GM18858 (cell line): ENCODE results near the gene MCTP1.
A peak's percentile ranks its signal among the peaks of the same experiment; 100 is the strongest.
"Not testable (repeated sequence)": the region's sequence is repeated elsewhere in the genome, so short reads cannot be mapped to it uniquely, and the experiment has no call there.

Experiments
- ATAC-seq: cut with Tn5 transposase; IDR thresholded peaks from one replicate; pipeline ENCODE4 v1.9.1; 2021; ENCODE audit not compliant: unreplicated experiment

MCTP1 gene

DNA sequence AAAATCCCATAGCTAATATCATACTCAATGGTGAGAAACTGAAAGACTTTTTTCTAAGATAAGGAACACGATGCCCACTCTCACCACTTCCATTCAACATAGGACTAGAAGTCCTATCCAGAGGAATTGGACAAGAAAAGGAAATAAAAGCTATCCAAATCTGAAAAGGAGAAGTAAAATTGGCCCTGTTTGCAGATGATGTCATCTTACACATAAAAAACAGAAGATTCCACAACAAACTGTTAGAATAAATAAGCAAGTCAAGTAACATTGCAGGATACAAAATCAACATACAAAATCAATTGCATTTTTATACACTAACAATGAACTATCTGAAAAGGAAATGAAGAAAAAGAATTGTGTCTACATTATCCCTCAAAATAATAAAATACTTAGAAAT lies 308.0 kb downstream of the MCTP1 start:
- ATAC-seq, result no peak

DNA sequence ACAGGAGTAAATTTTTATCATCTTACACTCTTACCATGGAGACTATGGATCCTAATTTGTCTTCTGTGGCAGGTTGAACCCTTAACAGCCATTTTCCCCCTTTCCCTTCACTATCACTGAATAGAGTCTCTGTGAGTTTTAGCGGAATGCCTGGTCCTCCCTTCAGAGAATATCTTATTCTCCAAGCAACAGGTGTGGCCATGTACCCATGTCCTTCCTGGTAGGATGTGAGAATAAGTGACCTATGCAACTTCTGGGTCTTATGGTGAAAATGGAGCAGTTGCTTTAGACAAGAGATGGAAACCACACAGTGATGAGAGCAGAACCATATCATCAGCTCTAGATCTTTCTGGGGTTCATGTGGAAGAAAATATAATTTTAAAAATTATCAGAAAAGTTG lies 312.6 kb downstream of the MCTP1 start:
- ATAC-seq, result no peak

DNA sequence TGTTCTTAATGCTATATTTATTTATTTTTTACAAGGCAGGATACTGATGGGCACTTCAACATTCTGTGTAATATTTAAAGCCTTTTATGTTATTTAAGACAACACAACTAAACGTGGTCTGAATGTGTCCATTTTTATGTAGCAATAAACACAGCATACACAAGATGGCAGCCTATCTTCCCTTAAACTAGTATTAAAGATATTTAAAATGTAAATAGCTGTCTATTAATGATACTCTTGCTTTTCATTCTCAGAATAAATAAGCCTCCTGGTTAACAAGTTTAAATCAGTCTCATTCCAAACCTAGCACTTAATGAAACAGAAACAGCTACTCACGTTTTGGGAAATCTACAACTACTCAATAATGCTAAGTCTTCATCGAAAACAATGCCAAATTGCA lies 315.7 kb downstream of the MCTP1 start:
- ATAC-seq, result no peak

DNA sequence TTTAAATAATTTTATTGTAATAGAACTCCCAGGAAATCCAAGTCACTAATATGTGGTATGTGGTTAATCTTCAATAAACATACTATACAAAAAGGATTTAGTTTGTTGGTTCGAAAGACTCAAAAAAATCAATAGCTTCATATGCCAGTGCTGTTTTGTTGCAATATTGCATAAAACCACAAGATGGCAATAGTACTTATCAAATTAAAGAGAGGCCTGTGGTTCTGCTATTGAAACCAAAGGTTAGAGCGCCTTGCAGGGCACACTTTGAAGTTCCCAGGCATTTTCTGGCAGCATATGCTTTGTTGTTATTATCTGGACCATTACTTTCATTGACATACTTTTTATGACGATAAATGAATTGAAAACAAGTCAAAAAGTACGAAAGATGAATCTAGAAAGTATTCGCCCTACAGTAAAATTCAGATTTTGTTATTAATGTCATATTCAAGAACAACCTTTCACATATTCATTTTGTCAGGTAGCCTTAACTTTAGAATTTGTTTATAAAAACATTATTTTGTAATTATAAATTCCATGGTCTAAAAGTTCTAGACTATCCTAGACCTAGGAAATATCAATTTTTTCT lies 316.3 kb downstream of the MCTP1 start:
- peak; percentile 88 for ATAC-seq

DNA sequence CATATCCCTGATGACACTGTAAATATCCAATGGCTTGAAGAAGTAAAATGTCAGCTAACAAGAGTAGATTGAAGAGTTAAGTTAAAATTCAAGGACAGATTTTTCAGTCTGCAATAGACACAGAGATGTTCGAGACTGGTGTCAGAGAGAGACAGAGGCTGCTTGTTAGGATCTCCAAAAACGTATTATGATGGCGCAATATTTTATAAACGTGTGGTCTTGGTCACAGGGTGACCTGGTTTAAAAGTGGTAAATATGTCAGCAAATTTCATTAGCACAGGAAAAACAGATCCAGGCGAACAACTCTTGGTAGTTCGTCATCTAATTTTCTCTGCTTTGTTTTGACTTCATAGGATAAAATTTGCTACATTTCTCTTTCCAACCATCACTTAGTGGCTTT lies 317.4 kb downstream of the MCTP1 start:
- ATAC-seq, result no peak

DNA sequence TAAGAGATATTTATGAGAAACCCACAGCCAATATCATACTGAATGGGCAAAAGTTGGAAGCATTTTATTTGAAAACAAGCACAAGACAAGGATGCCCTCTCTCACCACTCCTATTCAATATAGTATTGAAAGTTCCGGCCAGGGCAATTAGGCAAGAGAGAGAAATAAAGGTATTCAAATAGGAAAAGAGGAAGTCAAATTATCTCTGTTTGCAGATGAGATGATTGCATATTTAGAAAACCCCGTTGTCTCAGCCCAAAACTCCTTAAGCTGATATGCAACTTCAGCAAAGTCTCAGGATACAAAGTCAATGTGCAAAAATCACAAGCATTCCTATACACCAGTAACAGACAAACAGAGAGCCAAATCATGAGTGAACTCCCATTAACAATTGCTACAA lies 325.6 kb downstream of the MCTP1 start:
- ATAC-seq, result not testable (repeated sequence)

DNA sequence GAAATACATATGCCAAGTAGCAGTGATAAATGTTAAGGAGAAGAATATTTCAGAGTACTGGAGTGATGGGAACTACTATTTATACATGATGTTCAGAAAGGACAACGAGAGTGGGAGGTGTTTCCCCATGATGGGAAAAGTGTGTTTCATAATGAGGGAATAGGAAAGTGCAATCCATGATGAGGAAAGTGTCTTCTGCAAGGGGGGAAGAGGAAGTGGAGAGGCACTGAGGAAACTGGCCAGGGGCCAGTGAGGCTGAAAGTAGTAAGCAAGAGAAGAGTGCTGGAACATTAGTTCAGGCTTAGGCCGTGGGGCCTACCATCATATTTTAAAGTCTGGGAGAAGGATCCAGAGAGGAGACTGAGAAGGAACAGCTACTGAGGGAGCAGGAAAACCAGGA lies 339.2 kb downstream of the MCTP1 start:
- ATAC-seq, result no peak

DNA sequence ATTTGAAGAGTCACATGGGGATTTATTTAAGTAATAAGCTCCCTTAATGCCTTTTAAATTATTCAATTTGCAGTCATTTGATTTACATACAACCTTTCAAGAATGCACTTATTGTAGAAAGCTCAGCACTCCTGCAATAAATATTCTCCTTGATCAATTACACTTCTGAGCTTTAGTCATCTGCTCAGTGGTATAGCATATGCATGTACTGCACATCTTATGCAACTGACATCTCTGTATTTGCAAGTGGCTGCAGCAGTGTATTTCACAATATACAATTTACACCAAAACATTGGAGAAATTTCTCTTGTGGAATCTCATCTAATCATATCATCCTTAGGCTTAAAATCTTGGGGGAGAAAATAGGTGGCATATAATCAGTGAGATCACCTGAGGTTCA lies 340.7 kb downstream of the MCTP1 start:
- ATAC-seq, result no peak

DNA sequence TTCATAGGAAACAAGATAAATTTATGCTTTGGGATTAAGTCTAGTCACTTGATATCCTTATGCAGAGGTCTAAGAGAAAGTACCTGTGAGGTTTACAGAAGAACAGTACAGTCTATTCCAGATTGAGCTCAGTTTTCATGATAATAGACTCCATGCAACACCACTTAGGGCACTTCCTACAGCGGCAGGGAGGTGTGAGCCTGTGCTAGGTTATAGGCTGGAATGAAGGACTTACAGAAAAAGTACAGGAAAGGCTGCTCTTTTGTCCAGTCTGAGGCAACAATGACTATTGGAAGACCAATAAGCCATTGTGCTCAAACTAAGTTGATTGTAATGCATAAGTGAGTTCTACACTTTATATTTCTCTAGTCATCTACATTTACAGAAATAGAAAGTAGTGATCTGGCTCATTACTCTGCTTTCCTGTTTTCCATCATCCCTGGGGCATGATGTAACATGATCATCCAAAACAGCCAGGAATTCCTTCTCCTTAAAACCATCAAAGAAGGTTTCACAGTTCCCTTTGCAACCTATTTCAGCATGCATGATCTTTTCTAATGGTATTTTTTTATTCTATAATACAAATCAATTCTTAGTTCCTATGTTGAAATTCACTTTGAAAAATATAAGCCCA lies 343.7 kb downstream of the MCTP1 start:
- no peak for ATAC-seq

DNA sequence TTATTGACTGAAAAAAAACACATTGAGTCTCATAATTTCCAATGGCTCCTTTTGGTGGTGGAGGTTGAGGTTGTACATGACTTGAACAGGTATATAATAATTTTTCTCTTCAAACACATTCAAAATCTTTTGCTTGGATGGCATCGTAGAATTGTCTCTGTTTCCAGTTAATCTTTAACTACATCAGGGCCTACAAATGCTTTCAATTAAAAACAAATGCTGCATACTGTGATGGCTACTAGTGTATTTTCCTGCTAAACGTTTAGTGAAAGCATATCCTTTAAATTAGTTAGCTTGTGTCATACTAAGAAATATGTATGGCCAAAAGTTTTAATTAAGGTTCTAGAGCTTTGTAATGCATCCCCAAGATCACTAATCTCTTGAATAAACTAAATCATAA lies 352.6 kb downstream of the MCTP1 start:
- ATAC-seq, result no peak

DNA sequence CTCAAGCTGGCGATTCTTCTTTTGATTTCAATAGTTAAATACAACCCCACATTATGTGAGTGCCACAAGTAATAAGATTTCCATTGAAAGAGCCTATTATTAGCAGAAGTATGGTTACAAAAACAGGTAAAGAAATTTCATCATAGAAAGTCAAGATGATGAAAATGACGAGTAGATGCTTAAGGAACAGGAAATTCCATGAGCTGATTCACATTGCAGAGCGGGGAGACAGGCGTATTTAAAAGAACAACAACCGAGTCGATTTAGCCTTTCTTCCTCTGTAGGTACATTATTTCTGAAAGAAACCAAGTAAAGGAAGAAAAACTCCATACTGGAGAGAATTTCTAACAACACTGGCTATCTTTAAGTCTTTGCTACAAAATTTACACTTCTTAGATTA lies 356.0 kb downstream of the MCTP1 start:
- ATAC-seq, result no peak

DNA sequence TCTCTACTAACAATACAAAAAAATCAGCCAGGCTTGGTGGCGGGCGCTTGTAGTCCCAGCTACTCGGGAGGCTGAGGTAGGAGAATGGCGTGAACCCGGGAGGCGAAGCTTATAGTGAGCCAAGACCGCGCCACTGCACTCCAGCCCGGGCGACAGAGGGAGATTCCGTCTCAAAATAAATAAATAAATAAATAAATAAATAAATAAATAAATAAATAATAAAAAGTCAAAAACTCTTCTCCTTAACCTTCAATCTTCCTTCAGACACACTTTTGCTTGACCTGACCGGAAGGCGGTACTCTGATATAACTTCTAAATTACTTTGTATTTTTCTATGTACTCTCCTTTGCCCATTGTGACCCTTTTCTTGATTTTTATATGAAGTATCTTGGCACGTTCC lies 364.3 kb downstream of the MCTP1 start:
- no peak for ATAC-seq

DNA sequence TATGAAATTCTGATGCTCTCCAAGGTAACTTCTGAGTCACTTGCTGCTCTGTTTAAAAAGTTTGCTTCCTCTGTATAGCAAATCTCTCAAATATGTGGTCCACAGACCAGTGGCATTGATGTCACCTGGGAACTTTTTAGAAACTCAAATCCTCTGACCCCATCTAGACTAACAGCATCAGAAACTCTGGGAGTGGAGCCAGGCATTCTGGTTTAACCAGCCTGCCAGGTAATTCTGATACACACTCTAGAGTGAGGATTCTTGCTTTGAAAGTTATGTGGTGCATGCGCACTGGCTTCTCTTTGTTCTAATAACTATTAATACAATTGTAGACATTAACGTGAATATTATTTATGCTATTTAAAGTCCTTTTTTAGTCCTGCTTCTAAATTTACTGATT lies 368.3 kb downstream of the MCTP1 start:
- no peak for ATAC-seq

DNA sequence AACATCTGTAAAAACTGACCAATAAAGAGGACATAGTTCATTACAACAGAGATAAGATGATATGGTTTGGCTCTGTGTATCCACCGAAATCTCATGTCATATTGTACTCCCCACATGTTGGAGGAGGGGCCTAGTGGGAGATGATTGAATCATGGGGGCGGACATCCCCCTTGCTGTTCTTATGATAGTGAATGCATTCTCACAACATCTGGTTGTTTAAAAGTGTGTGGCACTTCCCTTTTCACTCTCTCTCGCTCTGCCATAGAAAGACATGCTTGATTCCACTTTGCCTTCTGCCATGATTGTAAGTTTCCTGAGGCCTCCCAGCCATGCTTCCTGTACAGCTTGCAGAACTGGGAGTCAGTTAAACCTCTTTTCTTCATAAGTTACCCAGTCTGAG lies 373.6 kb downstream of the MCTP1 start:
- no peak for ATAC-seq

DNA sequence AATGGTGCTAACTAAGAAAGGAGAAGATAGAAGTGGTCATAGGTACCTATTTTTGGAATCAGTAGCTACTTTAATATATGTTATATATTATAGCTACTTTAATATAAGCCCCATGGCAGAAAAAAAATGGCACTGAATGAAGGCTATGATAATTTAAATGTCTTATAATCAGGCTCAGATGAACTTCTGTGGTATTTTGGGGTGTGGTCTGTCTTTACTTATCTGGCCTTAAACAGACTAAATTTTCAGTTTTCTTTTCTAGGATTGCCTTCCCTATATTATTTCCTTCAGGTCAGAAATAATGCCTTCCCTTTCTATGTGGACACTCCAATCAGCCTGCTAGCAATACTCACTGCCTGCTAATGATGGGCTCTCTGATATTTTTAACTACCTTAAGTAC lies 374.2 kb downstream of the MCTP1 start:
- no peak for ATAC-seq

DNA sequence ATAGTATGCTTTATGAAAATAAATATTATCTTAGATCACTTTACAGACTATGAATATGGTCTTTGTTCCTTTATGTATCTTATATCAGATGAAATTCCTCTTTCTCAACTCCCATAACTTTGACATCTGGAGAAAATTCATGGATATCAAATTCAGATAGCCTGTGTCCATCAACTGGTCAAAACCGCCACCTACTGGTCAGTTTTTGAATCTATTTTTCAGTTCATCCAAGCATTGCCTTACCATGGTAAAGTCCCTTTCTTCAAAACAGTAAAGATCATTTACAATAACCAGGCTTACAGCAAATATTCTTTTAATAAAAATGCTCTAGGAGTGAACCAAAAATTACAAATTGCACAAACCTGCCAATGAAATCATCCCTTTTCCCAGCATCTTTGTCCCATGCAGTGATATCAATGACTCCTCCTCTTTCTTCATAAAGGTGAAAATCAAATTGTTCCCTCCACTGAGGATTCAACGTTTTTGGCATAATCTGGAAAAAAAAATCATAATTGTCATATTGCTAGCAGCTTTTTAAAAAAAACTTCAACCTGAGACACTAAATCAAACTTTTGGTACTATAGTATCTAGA lies 375.9 kb downstream of the MCTP1 start:
- peak; percentile 71 for ATAC-seq

DNA sequence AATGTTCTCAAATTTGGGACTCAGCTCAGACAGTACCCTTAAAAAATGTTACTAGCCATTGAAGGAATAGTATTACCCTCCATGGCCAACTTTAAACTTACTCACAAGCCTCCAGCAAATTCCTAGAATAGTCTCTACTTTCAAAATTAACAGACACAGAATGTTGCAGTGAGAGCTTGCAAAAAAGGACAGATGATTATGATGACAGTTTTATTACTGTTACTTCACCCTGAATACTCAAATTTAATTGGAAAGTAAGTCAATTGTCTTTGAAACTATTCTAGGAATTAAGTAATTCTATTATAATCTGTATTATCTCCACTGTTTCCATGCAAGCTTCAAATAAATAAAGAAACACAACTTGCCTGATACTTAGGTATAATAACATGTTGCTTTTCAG lies 378.1 kb downstream of the MCTP1 start:
- ATAC-seq, result no peak

DNA sequence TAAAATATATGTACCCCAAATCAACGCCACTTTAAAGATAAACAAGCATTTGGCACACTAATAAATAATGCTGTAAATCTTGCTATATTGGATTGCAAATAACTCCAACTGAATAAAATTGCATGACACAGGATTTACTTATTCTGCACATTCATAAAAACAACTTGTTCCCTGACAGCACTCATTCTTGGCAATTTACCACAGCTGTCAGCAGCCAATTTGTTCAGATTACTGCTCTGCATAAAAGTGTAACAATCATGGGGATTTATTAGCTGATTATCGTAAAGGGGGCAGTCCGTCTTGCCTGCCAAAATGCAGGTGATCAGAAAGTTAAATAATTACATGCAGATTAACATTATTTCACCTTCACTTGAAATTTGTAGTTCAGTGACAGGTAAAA lies 381.2 kb downstream of the MCTP1 start:
- ATAC-seq, result no peak

DNA sequence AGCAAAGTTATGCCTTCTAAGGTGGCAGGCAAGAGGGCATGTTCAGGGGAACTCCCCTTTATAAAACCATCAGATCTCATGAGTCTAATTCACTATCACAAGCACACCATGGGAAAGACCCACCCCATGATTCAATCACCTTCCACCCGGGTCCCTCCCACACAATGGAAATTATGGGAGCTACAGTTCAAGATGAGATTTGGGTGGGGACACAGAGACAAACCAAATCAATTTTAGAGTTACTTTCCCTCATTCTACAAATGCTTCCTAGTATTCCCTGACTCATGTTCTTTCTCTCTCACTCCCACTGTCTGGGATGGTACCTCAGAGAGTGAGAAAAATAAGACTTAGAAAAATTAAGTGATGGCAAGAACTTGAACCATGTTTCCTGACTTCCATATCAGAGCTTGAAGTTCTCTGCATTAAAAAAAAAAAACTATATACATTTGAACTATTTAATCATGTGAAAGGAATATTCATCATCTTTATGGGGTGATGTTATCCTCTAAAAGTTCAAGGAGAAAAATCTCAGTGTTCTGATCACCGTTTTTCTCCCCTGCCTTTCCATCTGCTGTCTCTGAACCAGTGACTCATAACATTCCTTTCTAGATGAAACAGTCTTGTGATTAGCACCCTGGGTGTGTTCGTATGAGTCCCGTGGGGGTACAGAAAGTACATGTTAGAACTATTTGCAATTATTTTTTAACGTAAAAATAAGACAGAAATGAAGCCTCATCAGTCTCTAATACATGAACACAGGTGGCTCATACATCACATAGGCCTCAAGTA lies 383.5 kb downstream of the MCTP1 start:
- peak; percentile 92 for ATAC-seq

DNA sequence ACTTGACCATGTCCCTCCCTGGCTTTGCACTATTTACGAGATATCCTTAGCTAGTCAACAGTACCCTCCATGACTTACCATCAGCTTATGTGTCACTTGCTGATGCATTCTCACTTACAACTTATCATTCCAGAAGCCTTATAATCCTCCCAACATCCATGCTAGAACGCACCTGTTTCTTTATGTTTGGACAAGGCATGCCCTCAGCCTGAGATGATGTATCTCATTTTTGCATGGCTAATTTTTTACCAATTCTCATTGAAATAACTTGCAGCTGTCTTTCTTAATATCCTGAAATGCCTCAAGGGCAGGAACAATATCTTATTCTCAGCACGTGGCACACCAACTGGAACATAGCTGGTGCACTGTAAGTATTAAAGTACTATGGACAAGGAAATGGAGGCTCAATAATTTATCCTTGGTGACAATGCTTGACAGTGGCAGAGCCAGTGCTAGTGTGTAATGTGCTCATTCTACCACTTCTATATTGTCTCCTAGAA lies 384.8 kb downstream of the MCTP1 start:
- no peak for ATAC-seq

DNA sequence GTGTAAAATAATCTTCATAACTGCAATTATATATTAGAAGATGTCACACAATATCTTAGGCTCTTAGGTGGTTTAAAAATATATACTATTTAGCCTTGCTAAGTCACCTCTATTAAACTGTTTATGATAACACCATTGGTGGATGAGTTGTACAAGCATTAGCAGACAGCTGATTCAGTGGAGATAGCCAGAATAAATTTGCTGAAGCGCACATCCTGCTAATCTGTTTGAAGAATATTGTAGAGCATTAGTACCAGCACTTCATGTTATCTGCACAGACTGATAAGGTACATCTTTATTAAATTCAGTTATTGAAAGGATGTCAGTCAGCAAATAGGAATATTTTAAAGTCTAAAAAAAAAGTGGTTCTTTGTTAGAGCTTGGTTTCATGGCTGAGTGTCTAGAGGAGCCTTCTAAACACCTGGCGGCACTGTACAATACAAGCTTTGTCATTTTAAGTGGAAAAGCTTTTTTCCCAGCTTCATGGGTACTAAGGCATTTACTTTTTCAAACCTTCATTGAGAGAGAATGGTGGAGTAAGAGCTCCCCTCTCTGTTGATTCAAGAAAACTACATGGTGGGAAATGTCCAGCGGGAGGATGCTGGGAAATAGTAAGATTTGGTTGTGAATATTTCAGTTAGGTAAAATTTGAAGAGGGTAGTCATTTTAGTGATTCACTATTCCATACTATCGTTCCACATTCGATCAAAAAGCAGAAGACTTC lies 391.3 kb downstream of the MCTP1 start:
- ATAC-seq, result no peak
